Right lobe of liver (tissue), 4 donors: ENCODE results near the gene SLC29A3.

Source experiments
- POLR2A ChIP-seq: fragments of 450-650 bp; IDR thresholded peaks from one replicate; pipeline ENCODE4 v1.6.1; 2017; ENCODE audit warnings: antibody characterized with exemption, mild to moderate bottlenecking
- TF ChIP-seq, protein P1 (sequence below), 4 donors: fragments of 200-600 bp in 3 of 4; fragments of 450-650 bp in 1 of 4; IDR thresholded peaks; one replicate each; pipeline versions ENCODE4 v1.5.1 to v1.8.0; 2016 to 2022; ENCODE audit warnings: antibody characterized with exemption in 4 of 4, mild to moderate bottlenecking in 2 of 4
- donor health status: DM: no; HTN: no; CAD: no.
- donor health status: DM: no; HTN: no; CAD: no.
- donor health status: DM: no; HTN: yes; CAD: no.

GRCh38 chr10:71274901-71275796 lies 43.9 kb upstream of the SLC29A3 start:
- no peak for TF ChIP-seq POLR2A
- TF ChIP-seq, protein P1, sequence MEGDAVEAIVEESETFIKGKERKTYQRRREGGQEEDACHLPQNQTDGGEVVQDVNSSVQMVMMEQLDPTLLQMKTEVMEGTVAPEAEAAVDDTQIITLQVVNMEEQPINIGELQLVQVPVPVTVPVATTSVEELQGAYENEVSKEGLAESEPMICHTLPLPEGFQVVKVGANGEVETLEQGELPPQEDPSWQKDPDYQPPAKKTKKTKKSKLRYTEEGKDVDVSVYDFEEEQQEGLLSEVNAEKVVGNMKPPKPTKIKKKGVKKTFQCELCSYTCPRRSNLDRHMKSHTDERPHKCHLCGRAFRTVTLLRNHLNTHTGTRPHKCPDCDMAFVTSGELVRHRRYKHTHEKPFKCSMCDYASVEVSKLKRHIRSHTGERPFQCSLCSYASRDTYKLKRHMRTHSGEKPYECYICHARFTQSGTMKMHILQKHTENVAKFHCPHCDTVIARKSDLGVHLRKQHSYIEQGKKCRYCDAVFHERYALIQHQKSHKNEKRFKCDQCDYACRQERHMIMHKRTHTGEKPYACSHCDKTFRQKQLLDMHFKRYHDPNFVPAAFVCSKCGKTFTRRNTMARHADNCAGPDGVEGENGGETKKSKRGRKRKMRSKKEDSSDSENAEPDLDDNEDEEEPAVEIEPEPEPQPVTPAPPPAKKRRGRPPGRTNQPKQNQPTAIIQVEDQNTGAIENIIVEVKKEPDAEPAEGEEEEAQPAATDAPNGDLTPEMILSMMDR (IDR thresholded peaks at IDR 0.05) = no peak
